Measurements from ENCODE around the gene ANKRD11.

Gene ANKRD11

DNA sequence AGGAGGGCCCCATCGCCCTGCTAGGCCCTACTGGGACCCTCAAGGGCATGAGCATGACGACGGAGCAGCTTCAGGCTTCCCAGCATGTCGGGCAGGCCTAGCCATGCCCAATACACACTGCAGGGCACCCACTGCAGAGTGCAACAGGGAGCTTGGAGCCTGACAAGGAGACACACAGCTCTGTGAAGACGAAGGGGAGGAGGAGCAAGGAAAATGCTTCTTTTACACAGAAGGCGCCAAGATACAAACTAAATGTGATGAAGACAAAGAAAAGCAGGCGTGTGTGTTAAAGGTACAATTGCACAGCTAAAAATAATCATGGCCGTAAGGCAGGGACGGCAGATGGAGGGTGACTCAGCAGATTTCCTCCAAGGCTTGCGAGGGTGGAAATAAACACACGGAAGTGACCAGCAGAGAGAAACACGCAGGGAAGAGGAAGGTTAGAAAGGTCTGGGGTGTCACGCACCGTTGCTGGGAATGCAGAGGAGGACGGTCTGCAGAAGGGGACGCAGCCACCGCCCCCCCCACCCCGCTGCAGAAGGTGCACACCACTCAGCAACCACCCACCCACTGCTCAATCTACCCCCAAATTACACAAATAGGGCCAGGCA is 164.4 kb downstream of the ANKRD11 start:
- in situ Hi-C loops (cut with HindIII; ENCODE audit: low sequenced_read_pairs), result no loop called here
- no peak overlapping the region for H3K4me3 ChIP-seq (ENCODE audit: low read depth, low read length)
- peak; percentile 78 for DNase-seq (ENCODE audit: low read depth, low spot score)
- no peak for TF ChIP-seq CTCF (IDR thresholded peaks at IDR 0.05; ENCODE audit: low read depth, low read length)

GRCh38 chr16:89324056-89325010 is 166.0 kb downstream of the ANKRD11 start:
- TF ChIP-seq CTCF (IDR thresholded peaks at IDR 0.05; ENCODE audit: low read depth, low read length), result no peak
- in situ Hi-C loops (cut with HindIII; ENCODE audit: low sequenced_read_pairs), result no loop called here
- DNase-seq (ENCODE audit: low read depth, low spot score), result peak; percentile 91
- no peak overlapping the region for H3K4me3 ChIP-seq (ENCODE audit: low read depth, low read length)

DNA sequence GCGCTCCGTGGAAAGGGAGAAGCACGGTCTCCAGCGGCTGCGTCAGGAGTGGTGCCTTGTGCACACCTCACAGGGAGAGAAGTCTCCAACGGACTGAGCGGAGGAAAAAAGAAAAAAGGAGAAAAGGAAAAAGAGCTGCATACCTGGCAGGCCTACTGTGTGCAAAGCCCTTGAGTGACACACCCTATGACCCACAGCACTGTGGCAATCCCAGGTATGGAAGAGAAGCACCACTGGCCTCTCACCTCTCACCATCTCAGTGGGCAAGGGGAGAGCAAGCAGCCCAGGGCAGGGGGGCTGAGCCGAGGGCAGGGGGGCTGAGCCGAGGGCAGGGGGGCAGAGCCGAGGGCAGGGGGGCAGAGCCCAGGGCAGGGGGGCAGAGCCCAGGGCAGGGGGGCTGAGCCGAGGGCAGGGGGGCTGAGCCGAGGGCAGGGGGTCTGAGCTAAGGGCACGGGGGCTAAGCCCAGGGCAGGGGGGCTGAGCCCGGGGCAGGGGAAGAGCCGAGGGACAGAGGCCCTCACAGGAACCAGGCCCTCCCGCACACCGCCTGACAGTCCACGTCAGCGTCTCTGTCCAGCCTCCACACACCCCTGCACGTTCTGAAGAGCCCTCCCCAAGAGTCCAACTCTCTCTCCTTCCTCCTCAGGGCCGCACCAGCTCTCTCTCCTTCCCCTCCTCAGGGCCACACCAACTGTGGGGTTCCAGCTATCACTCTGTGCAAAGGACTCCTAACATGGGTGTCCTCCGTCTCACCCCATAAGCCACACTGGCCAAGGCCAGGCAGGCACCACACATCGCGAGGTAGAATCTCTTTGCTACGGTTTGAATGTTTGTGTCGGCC is 167.0 kb downstream of the ANKRD11 start:
- in situ Hi-C loops (cut with HindIII; ENCODE audit: low sequenced_read_pairs), result no loop called here
- DNase-seq (ENCODE audit: low read depth, low spot score), result no peak
- no peak for TF ChIP-seq CTCF (IDR thresholded peaks at IDR 0.05; ENCODE audit: low read depth, low read length)
- H3K4me3 ChIP-seq (ENCODE audit: low read depth, low read length), result no peak overlapping the region

- no peak for TF ChIP-seq CTCF (IDR thresholded peaks at IDR 0.05; ENCODE audit: low read depth, low read length)
- peak; percentile 83 for DNase-seq (ENCODE audit: low read depth, low spot score)
- in situ Hi-C loops (cut with HindIII; ENCODE audit: low sequenced_read_pairs), result no loop called here
- H3K4me3 ChIP-seq (ENCODE audit: low read depth, low read length), result no peak overlapping the region
These were observed 167.8 kb downstream of the ANKRD11 start for GRCh38 chr16:89322321-89323119.

GRCh38 chr16:89320782-89321501 is 169.4 kb downstream of the ANKRD11 start:
- DNase-seq (ENCODE audit: low read depth, low spot score), result peak; percentile 59
- in situ Hi-C loops (cut with HindIII; ENCODE audit: low sequenced_read_pairs), result no loop called here
- H3K4me3 ChIP-seq (ENCODE audit: low read depth, low read length), result no peak overlapping the region
- TF ChIP-seq CTCF (IDR thresholded peaks at IDR 0.05; ENCODE audit: low read depth, low read length), result no peak

Data from astrocyte of the spinal cord (primary cell).